ENCODE measurements around the gene ZCCHC14.

Gene ZCCHC14

DNA sequence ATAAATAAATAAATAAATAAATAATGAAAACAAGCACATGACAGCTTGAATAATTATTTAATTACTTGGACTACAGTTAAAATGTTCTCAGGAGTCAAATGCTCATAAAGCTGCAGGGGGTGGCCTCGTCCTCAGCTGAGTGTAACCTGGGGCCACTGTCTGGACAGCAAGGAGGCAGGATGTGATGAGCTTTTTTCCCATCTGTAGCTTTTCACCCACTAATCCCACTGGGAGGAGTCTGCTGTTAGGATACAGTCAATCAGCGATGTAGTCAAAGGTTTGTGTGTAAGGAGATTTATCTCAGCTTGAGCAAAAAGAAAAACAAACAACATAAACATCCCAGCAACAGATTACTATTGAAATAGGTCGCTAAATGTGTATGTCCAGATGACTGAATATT is 22.5 kb downstream of the ZCCHC14 start:
- Histone ChIP-seq H3K27me3 (ENCODE audit: control insufficient read depth in 1 of 2, insufficient read depth in 2 of 2, low read length in 2 of 2) (no peaks in the 10 kb centered on the region), H3K4me1 (ENCODE audit: insufficient read depth, low read length) (peaks cover 56% of the 10 kb centered on the region), H3K27ac (ENCODE audit: low read depth, low read length) (no peak overlapping the region), H3K9ac (ENCODE audit: low read length) (no peak overlapping the region), H3K9me3 (ENCODE audit: low read length) (no peaks in the 10 kb centered on the region), H3K4me3 (ENCODE audit: low read depth in 1 of 2, low read length in 2 of 2) (no peak overlapping the region), H3K36me3 (ENCODE audit: insufficient read depth, low read length) (peaks cover 10% of the 10 kb centered on the region)

DNA sequence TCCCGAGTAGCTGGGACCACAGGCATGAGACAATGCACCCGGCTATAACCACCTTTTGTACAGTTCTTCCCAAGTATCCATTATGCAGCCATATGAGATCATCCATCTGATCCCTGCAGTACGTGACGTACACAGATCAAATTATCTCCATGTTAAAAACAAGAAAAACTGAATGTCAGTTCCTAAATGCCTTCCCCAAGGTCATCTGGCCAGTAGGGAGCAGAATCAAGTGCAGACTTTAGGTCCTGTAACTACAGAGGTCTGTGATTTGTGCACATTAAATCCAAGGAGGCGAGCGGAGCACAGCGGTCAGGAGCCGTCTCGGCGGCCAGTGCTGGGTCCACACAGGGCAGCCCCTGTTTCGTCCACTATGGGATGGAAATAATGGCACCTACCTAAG is 23.7 kb downstream of the ZCCHC14 start:
- Histone ChIP-seq H3K27me3 (ENCODE audit: control insufficient read depth in 1 of 2, insufficient read depth in 2 of 2, low read length in 2 of 2) (no peaks in the 10 kb centered on the region), H3K36me3 (ENCODE audit: insufficient read depth, low read length) (peaks cover 3% of the 10 kb centered on the region), H3K9ac (ENCODE audit: low read length) (no peak overlapping the region), H3K4me3 (ENCODE audit: low read depth in 1 of 2, low read length in 2 of 2) (no peak overlapping the region), H3K4me1 (ENCODE audit: insufficient read depth, low read length) (peaks cover 56% of the 10 kb centered on the region), H3K9me3 (ENCODE audit: low read length) (no peaks in the 10 kb centered on the region), H3K27ac (ENCODE audit: low read depth, low read length) (no peak overlapping the region)

- H3K27ac ChIP-seq (ENCODE audit: low read depth, low read length), result no peak overlapping the region
- H3K27me3 ChIP-seq (ENCODE audit: control insufficient read depth in 1 of 2, insufficient read depth in 2 of 2, low read length in 2 of 2), result no peaks in the 10 kb centered on the region
- H3K4me1 ChIP-seq (ENCODE audit: insufficient read depth, low read length), result peaks cover 57% of the 10 kb centered on the region
- no peak overlapping the region for H3K4me3 ChIP-seq (ENCODE audit: low read depth in 1 of 2, low read length in 2 of 2)
- no peaks in the 10 kb centered on the region for H3K36me3 ChIP-seq (ENCODE audit: insufficient read depth, low read length)
- H3K9me3 ChIP-seq (ENCODE audit: low read length), result no peaks in the 10 kb centered on the region
- H3K9ac ChIP-seq (ENCODE audit: low read length), result no peak overlapping the region
Measured at GRCh38 chr16:87468550-87468949, 24.3 kb downstream of the ZCCHC14 start.

GRCh38 chr16:87466975-87467501 is 25.8 kb downstream of the ZCCHC14 start:
- no peaks in the 10 kb centered on the region for H3K36me3 ChIP-seq (ENCODE audit: insufficient read depth, low read length)
- no peak overlapping the region for H3K4me3 ChIP-seq (ENCODE audit: low read depth in 1 of 2, low read length in 2 of 2)
- no peaks in the 10 kb centered on the region for H3K9me3 ChIP-seq (ENCODE audit: low read length)
- H3K27ac ChIP-seq (ENCODE audit: low read depth, low read length), result no peak overlapping the region
- no peak overlapping the region for H3K9ac ChIP-seq (ENCODE audit: low read length)
- peaks cover 60% of the 10 kb centered on the region for H3K4me1 ChIP-seq (ENCODE audit: insufficient read depth, low read length)
- no peaks in the 10 kb centered on the region for H3K27me3 ChIP-seq (ENCODE audit: control insufficient read depth in 1 of 2, insufficient read depth in 2 of 2, low read length in 2 of 2)

GRCh38 chr16:87465879-87466278 is 26.9 kb downstream of the ZCCHC14 start:
- H3K9ac ChIP-seq (ENCODE audit: low read length), result no peak overlapping the region
- no peaks in the 10 kb centered on the region for H3K36me3 ChIP-seq (ENCODE audit: insufficient read depth, low read length)
- H3K4me3 ChIP-seq (ENCODE audit: low read depth in 1 of 2, low read length in 2 of 2), result no peak overlapping the region
- H3K9me3 ChIP-seq (ENCODE audit: low read length), result no peaks in the 10 kb centered on the region
- H3K27me3 ChIP-seq (ENCODE audit: control insufficient read depth in 1 of 2, insufficient read depth in 2 of 2, low read length in 2 of 2), result no peaks in the 10 kb centered on the region
- H3K27ac ChIP-seq (ENCODE audit: low read depth, low read length), result peak overlapping the region; percentile 94
- peaks cover 56% of the 10 kb centered on the region for H3K4me1 ChIP-seq (ENCODE audit: insufficient read depth, low read length)

DNA sequence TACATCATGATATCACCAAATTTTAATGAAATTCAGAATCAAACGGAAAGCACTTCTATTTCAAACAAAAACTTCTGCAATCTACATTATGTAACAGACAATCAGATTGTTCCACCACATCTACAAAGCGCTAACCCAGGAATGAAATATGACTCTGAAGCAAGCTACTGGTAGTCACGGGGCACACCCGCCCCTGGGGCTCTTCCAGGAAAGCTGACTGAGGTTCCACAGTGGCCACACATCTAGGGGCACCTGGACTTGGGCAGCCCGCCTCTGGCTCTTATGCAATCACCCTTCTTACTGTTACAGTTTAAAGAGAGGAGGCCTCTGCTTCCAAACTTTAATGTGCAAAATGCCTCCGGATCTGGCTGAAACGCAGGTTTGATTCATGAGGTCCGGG is 27.5 kb downstream of the ZCCHC14 start:
- Histone ChIP-seq H3K36me3 (ENCODE audit: insufficient read depth, low read length) (no peaks in the 10 kb centered on the region), H3K9ac (ENCODE audit: low read length) (peak overlapping the region; percentile 16)

GRCh38 chr16:87464691-87465300 is 28.0 kb downstream of the ZCCHC14 start:
- H3K9me3 ChIP-seq (ENCODE audit: low read length), result no peaks in the 10 kb centered on the region
- H3K36me3 ChIP-seq (ENCODE audit: insufficient read depth, low read length), result no peaks in the 10 kb centered on the region
- H3K4me3 ChIP-seq (ENCODE audit: low read depth in 1 of 2, low read length in 2 of 2), result peak overlapping the region in 1 of 2 donors; percentile 30
- peak overlapping the region; percentile 94 for H3K27ac ChIP-seq (ENCODE audit: low read depth, low read length)
- no peaks in the 10 kb centered on the region for H3K27me3 ChIP-seq (ENCODE audit: control insufficient read depth in 1 of 2, insufficient read depth in 2 of 2, low read length in 2 of 2)
- peak overlapping the region; percentile 16 for H3K9ac ChIP-seq (ENCODE audit: low read length)
- H3K4me1 ChIP-seq (ENCODE audit: insufficient read depth, low read length), result peaks cover 55% of the 10 kb centered on the region

More for the DNA sequence above, 27.5 kb downstream of the ZCCHC14 start:
- H3K9me3 ChIP-seq (ENCODE audit: low read length), result no peaks in the 10 kb centered on the region
- peak overlapping the region in 1 of 2 donors; percentile 30 for H3K4me3 ChIP-seq (ENCODE audit: low read depth in 1 of 2, low read length in 2 of 2)
- peaks cover 55% of the 10 kb centered on the region for H3K4me1 ChIP-seq (ENCODE audit: insufficient read depth, low read length)
- no peaks in the 10 kb centered on the region for H3K27me3 ChIP-seq (ENCODE audit: control insufficient read depth in 1 of 2, insufficient read depth in 2 of 2, low read length in 2 of 2)
- peak overlapping the region; percentile 94 for H3K27ac ChIP-seq (ENCODE audit: low read depth, low read length)

- H3K36me3 ChIP-seq (ENCODE audit: insufficient read depth, low read length), result peaks cover 3% of the 10 kb centered on the region
- H3K27ac ChIP-seq (ENCODE audit: low read depth, low read length), result peak overlapping the region; percentile 94
- H3K4me3 ChIP-seq (ENCODE audit: low read depth in 1 of 2, low read length in 2 of 2), result peak overlapping the region in 1 of 2 donors; percentile 30
- no peaks in the 10 kb centered on the region for H3K27me3 ChIP-seq (ENCODE audit: control insufficient read depth in 1 of 2, insufficient read depth in 2 of 2, low read length in 2 of 2)
- H3K4me1 ChIP-seq (ENCODE audit: insufficient read depth, low read length), result peaks cover 55% of the 10 kb centered on the region
- H3K9me3 ChIP-seq (ENCODE audit: low read length), result no peaks in the 10 kb centered on the region
- peak overlapping the region; percentile 16 for H3K9ac ChIP-seq (ENCODE audit: low read length)
Measured at GRCh38 chr16:87463722-87464690, 28.8 kb downstream of the ZCCHC14 start.

GRCh38 chr16:87461466-87461991 is 31.3 kb downstream of the ZCCHC14 start:
- Histone ChIP-seq H3K27me3 (ENCODE audit: control insufficient read depth in 1 of 2, insufficient read depth in 2 of 2, low read length in 2 of 2) (no peaks in the 10 kb centered on the region), H3K4me3 (ENCODE audit: low read depth in 1 of 2, low read length in 2 of 2) (peak overlapping the region in 1 of 2 donors; percentile 20), H3K9me3 (ENCODE audit: low read length) (no peaks in the 10 kb centered on the region), H3K36me3 (ENCODE audit: insufficient read depth, low read length) (peaks cover 24% of the 10 kb centered on the region), H3K9ac (ENCODE audit: low read length) (no peak overlapping the region), H3K27ac (ENCODE audit: low read depth, low read length) (no peak overlapping the region), H3K4me1 (ENCODE audit: insufficient read depth, low read length) (peaks cover 40% of the 10 kb centered on the region)

DNA sequence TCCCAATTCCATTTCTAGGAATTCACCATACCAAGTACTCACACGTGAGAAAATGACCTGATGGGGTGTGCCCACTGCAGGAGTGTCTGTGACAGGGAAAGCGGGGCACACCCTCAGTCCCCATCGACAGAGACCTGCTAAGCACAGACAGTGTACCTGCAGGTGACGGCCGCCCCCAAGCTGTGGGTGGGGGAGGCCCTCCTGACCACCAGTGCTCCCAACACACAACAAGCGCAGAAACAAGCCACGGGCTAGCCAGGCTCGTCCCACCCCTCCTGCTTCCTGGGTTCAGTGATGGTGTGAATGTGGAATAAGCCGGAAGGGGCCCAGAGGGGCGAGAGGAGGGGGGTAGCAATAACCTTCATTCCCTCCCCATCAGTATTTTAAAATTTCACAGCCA is 31.9 kb downstream of the ZCCHC14 start:
- no peaks in the 10 kb centered on the region for H3K9me3 ChIP-seq (ENCODE audit: low read length)
- H3K27ac ChIP-seq (ENCODE audit: low read depth, low read length), result no peak overlapping the region
- H3K9ac ChIP-seq (ENCODE audit: low read length), result no peak overlapping the region
- no peaks in the 10 kb centered on the region for H3K27me3 ChIP-seq (ENCODE audit: control insufficient read depth in 1 of 2, insufficient read depth in 2 of 2, low read length in 2 of 2)
- H3K4me3 ChIP-seq (ENCODE audit: low read depth in 1 of 2, low read length in 2 of 2), result no peak overlapping the region
- peaks cover 34% of the 10 kb centered on the region for H3K4me1 ChIP-seq (ENCODE audit: insufficient read depth, low read length)
- peaks cover 24% of the 10 kb centered on the region for H3K36me3 ChIP-seq (ENCODE audit: insufficient read depth, low read length)

- Histone ChIP-seq H3K9ac (ENCODE audit: low read length) (no peak overlapping the region), H3K4me1 (ENCODE audit: insufficient read depth, low read length) (peaks cover 23% of the 10 kb centered on the region), H3K36me3 (ENCODE audit: insufficient read depth, low read length) (peaks cover 24% of the 10 kb centered on the region), H3K9me3 (ENCODE audit: low read length) (no peaks in the 10 kb centered on the region), H3K27ac (ENCODE audit: low read depth, low read length) (no peak overlapping the region), H3K4me3 (ENCODE audit: low read depth in 1 of 2, low read length in 2 of 2) (no peak overlapping the region), H3K27me3 (ENCODE audit: control insufficient read depth in 1 of 2, insufficient read depth in 2 of 2, low read length in 2 of 2) (no peaks in the 10 kb centered on the region)
Measured at GRCh38 chr16:87459833-87460232, 33.0 kb downstream of the ZCCHC14 start.

Data from muscle layer of colon (tissue), 2 donors.